Measurements from ENCODE around the gene CLIP4.
"Not testable (repeated sequence)": the region's sequence is repeated elsewhere in the genome, so short reads cannot be mapped to it uniquely, and the experiment has no call there.

CLIP4 gene

GRCh38 chr2:29114946-29115609, at the start of gene CLIP4:
Gene CLIP4 (plus strand): TSS chr2:29115415. CDS start chr2:29121389, 5,974 bp downstream.
- DNase-seq, result peak; percentile 70 to 75

- no peak for DNase-seq
Observed at GRCh38 chr2:29066271-29066860, 48.8 kb upstream of the CLIP4 start.

GRCh38 chr2:29066997-29067605, 48.1 kb upstream of the CLIP4 start:
- no peak for DNase-seq

- no peak for DNase-seq
Observed at GRCh38 chr2:29068513-29068912, 46.7 kb upstream of the CLIP4 start.

- no peak for DNase-seq
Observed at GRCh38 chr2:29070526-29070925, 44.7 kb upstream of the CLIP4 start.

GRCh38 chr2:29071032-29071975, 43.9 kb upstream of the CLIP4 start:
- no peak for DNase-seq

GRCh38 chr2:29072251-29072650, 43.0 kb upstream of the CLIP4 start:
- no peak for DNase-seq

- DNase-seq, result peak; percentile 27 to 65
Observed at GRCh38 chr2:29072971-29073725, 42.1 kb upstream of the CLIP4 start.

GRCh38 chr2:29073933-29074332, 41.3 kb upstream of the CLIP4 start:
- DNase-seq, result peak in 1 of 2 experiments; percentile 35

GRCh38 chr2:29074411-29074810, 40.8 kb upstream of the CLIP4 start, which contains the start of gene PCARE:
Gene PCARE (minus strand): TSS chr2:29074523. CDS start chr2:29074261, 262 bp downstream.
- peak; percentile 96 to 100 for DNase-seq

- no peak for DNase-seq
Observed at GRCh38 chr2:29075894-29076705, 39.1 kb upstream of the CLIP4 start.

- no peak for DNase-seq
Observed at GRCh38 chr2:29079887-29080286, 35.3 kb upstream of the CLIP4 start.

- DNase-seq, result no peak
Observed at GRCh38 chr2:29080886-29081743, 34.1 kb upstream of the CLIP4 start.

- no peak for DNase-seq
Observed at GRCh38 chr2:29082804-29083495, 32.3 kb upstream of the CLIP4 start.

- DNase-seq, result no peak
Observed at GRCh38 chr2:29084554-29084953, 30.7 kb upstream of the CLIP4 start.

GRCh38 chr2:29090311-29090710, 24.9 kb upstream of the CLIP4 start:
- not testable (repeated sequence) for DNase-seq

GRCh38 chr2:29096969-29097368, 18.2 kb upstream of the CLIP4 start:
- DNase-seq, result no peak

GRCh38 chr2:29097569-29097968, 17.6 kb upstream of the CLIP4 start:
- DNase-seq, result no peak

GRCh38 chr2:29100564-29100963, 14.7 kb upstream of the CLIP4 start:
- DNase-seq, result no peak

- no peak for DNase-seq
Observed at GRCh38 chr2:29104688-29105087, 10.5 kb upstream of the CLIP4 start.
